Neutrophil (primary cell): ENCODE results near the gene MIB1.

ENCODE experiments used
- H3K27ac ChIP-seq: fragments of 200-600 bp; sonication (generic); 2 replicates; pipeline ENCODE4 v1.5.1; 2016; ENCODE audit warnings: mild to moderate bottlenecking, moderate library complexity
- H3K27me3 ChIP-seq: fragments of 200-600 bp; sonication (generic); 2 replicates; pipeline ENCODE4 v1.6.0; 2016; ENCODE audit warnings: mild to moderate bottlenecking
- H3K36me3 ChIP-seq: fragments of 200-600 bp; sonication (generic); 2 replicates; pipeline ENCODE4 v1.5.1; 2017
- H3K4me1 ChIP-seq, 2 experiments: fragments of 200-600 bp in 1 of 2; sonication (generic) in 1 of 2; 1 replicate in 1 of 2; 2 replicates in 1 of 2; pipeline versions ENCODE4 v1.5.1 to v1.6.1; 2013 to 2016; ENCODE audit warnings: low read depth in 1 of 2, low read length in 1 of 2, mild to moderate bottlenecking in 1 of 2, moderate library complexity in 1 of 2; ENCODE audit not compliant: control insufficient read depth in 1 of 2, insufficient read depth in 1 of 2
- H3K4me3 ChIP-seq, 2 experiments: fragments of 200-600 bp in 1 of 2; sonication (generic) in 1 of 2; 1 replicate in 1 of 2; 2 replicates in 1 of 2; pipeline ENCODE4 v1.5.1; 2013 to 2016; ENCODE audit warnings: low read depth in 1 of 2, low read length in 1 of 2, mild to moderate bottlenecking in 1 of 2, moderate library complexity in 1 of 2
- H3K9me3 ChIP-seq: fragments of 200-600 bp; sonication (generic); 2 replicates; pipeline ENCODE4 v1.5.1; 2016
- CTCF ChIP-seq: fragments of 200-600 bp; sonication (generic); IDR thresholded peaks from 2 replicates; pipeline ENCODE4 v1.5.1; 2016; ENCODE audit warnings: antibody characterized with exemption

The MIB1 gene

GRCh38 chr18:21747268-21747667 lies 6.7 kb downstream of the MIB1 start:
- TF ChIP-seq CTCF = no peak
- H3K4me3 ChIP-seq = no peak overlapping the region
- no peak overlapping the region for H3K27ac ChIP-seq
- peaks cover under 1 to 2% of the 10 kb centered on the region in 2 experiments for H3K4me1 ChIP-seq
- H3K9me3 ChIP-seq = no peaks in the 10 kb centered on the region
- no peaks in the 10 kb centered on the region for H3K36me3 ChIP-seq
- no peaks in the 10 kb centered on the region for H3K27me3 ChIP-seq

GRCh38 chr18:21747764-21748693 lies 7.4 kb downstream of the MIB1 start:
- Histone ChIP-seq H3K4me3 (no peak overlapping the region), H3K27me3 (no peaks in the 10 kb centered on the region), H3K27ac (no peak overlapping the region), H3K4me1 (no peaks in the 10 kb centered on the region), H3K36me3 (no peaks in the 10 kb centered on the region), H3K9me3 (no peaks in the 10 kb centered on the region)
- no peak for TF ChIP-seq CTCF

GRCh38 chr18:21757833-21758232 lies 17.2 kb downstream of the MIB1 start:
- TF ChIP-seq CTCF = no peak
- Histone ChIP-seq H3K27ac (no peak overlapping the region), H3K36me3 (no peaks in the 10 kb centered on the region), H3K9me3 (no peaks in the 10 kb centered on the region), H3K4me1 (peaks cover 6% of the 10 kb centered on the region in 2 experiments), H3K4me3 (no peak overlapping the region), H3K27me3 (no peaks in the 10 kb centered on the region)

GRCh38 chr18:21759836-21760235 lies 19.2 kb downstream of the MIB1 start:
- H3K4me1 ChIP-seq = peaks cover 6 to 10% of the 10 kb centered on the region in 2 experiments
- no peaks in the 10 kb centered on the region for H3K9me3 ChIP-seq
- no peaks in the 10 kb centered on the region for H3K27me3 ChIP-seq
- no peak overlapping the region for H3K27ac ChIP-seq
- H3K36me3 ChIP-seq = no peaks in the 10 kb centered on the region
- TF ChIP-seq CTCF = no peak
- H3K4me3 ChIP-seq = no peak overlapping the region

GRCh38 chr18:21760321-21760720 lies 19.7 kb downstream of the MIB1 start:
- H3K4me3 ChIP-seq = no peak overlapping the region
- H3K27ac ChIP-seq = no peak overlapping the region
- no peak for TF ChIP-seq CTCF
- H3K27me3 ChIP-seq = no peaks in the 10 kb centered on the region
- H3K4me1 ChIP-seq = peaks cover 6 to 10% of the 10 kb centered on the region in 2 experiments
- H3K9me3 ChIP-seq = no peaks in the 10 kb centered on the region
- no peaks in the 10 kb centered on the region for H3K36me3 ChIP-seq
